NCI-H748 (cell line): ENCODE results near the gene POTED.
"Not testable (repeated sequence)": the region's sequence is repeated elsewhere in the genome, so short reads cannot be mapped to it uniquely, and the experiment has no call there.

Experiments
- DNase-seq: peaks from one replicate; lab custom pipeline; 2025; ENCODE audit not compliant: unreplicated experiment; lab: John Stamatoyannopoulos, UW

The POTED gene

DNA sequence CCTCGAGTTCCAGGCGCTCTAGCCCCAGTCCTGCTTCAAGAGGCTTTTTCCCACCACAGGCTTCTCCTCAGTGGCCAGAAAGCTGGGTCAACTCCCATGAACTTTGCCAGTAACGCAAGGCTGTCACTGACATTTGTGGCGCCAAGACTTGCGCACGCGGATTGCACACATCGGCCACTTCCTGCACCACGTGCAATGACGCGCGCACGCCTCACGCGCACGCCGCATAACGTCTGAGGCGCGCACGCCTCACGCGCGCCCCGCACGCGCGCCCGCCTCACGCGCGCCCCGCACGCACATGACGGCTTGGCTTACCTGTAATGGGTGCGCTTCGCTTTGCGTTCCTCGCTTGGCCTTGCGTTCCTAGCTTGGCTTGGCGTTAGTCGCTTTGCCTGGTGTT is at the start of gene POTED:
Gene POTED, plus strand, starts transcription at position 301 of the 400 bp plus-strand sequence. CDS start 452 bp downstream, outside the sequence.
- not testable (repeated sequence) for DNase-seq

DNA sequence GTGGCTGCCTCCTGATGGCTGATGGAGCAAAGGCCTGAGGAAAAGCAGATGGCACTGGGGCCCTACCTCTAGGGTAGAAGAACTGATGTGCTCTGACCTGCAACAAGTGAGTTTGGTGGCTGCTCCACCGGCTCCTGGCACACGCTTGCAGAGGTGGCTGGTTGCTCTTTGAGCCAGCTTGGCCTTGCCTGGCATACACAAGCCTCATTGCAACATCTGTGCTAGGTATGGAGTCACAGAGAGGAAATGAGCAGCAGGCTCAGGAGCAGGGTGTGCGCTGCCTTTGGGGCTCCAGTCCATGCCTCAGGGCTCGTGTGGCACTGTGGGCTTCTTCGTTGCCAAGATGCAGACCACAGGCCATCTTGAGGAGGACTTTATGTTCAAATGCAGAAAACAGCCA is 40.5 kb downstream of the POTED start:
- not testable (repeated sequence) for DNase-seq

DNA sequence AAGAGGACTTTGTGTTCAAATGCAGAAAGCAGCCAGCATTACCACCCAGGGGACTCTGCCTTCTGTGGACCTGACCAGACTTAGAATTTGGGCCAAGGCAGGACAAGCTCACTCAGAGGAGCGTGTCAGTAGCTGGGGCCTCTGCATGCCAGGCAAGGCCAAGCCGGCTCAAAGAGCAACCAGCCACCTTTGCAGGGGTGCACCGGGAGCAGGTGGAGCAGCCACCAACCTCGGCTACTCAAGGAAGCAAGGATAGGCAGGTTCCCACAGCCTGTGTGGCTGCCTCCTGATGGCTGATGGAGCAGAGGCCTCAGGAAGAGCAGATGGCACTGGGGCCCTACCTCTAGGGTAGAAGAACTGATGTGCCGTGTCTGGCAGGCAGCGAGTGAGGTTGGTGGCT is 42.2 kb downstream of the POTED start:
- DNase-seq = not testable (repeated sequence)
